ENCODE measurements around the gene PDE4DIP.
"Not testable (repeated sequence)": the region's sequence is repeated elsewhere in the genome, so short reads cannot be mapped to it uniquely, and the experiment has no call there.

GRCh38 chr1:148900026-148900425 lies 55.8 kb downstream of the PDE4DIP start:
- TF ChIP-seq CTCF, POLR2AphosphoS5 (IDR thresholded peaks at IDR 0.05): not testable (repeated sequence)
